HEK293 (cell line): ENCODE data around the gene CCNK.

Experiments used
- CTCF ChIA-PET: fragments of 350-600 bp; formaldehyde crosslinking; extraction: SDS; loops from one replicate; lab custom pipeline; 2021; ENCODE audit warnings: antibody characterized with exemption; lab: Yijun Ruan, JAX
- POLR2A ChIA-PET: fragments of 300-600 bp; formaldehyde crosslinking; extraction: SDS; loops from one replicate; lab custom pipeline; 2020; ENCODE audit warnings: antibody characterized with exemption, inconsistent platforms; lab: Yijun Ruan, JAX
- H3K27ac ChIP-seq: fragments of 200-500 bp; sonication (Bioruptor generic); 2 replicates; pipeline ENCODE4 v1.5.1; 2014; ENCODE audit warnings: low read depth, low read length, control low read depth, inconsistent platforms; ENCODE audit errors: extremely low read depth
- H3K36me3 ChIP-seq, 2 experiments: fragments of 200-500 bp in 1 of 2; sonication (Bioruptor generic) in 1 of 2; 1 replicate in 1 of 2; 2 replicates in 1 of 2; pipeline ENCODE4 v1.5.1; 2014 to 2017; ENCODE audit warnings: inconsistent platforms in 2 of 2, low read length in 2 of 2; ENCODE audit not compliant: control insufficient read depth in 2 of 2, insufficient read depth in 1 of 2
- H3K4me1 ChIP-seq: fragments of 200-500 bp; sonication (Bioruptor generic); 2 replicates; pipeline ENCODE4 v1.5.1; 2014; ENCODE audit warnings: mild to moderate bottlenecking, low read length, inconsistent platforms; ENCODE audit not compliant: control insufficient read depth, insufficient read depth
- H3K4me3 ChIP-seq: 2 replicates; pipeline ENCODE4 v1.5.1; 2011; ENCODE audit warnings: low read depth, mild to moderate bottlenecking, control low read depth, low read length, moderate library complexity
- H3K9me3 ChIP-seq: fragments of 200-500 bp; sonication (Bioruptor generic); 2 replicates; pipeline ENCODE4 v1.5.1; 2014; ENCODE audit warnings: low read depth, low read length, inconsistent platforms; ENCODE audit not compliant: control insufficient read depth, insufficient read depth
- BCL11A ChIP-seq: fragments of 450-650 bp; formaldehyde crosslinking; IDR thresholded peaks from 2 replicates; pipeline ENCODE4 v1.5.1; 2016; ENCODE audit warnings: low read depth, missing biosample characterization, missing genetic modification characterization
- MYNN ChIP-seq: fragments of 450-650 bp; formaldehyde crosslinking; IDR thresholded peaks from 2 replicates; pipeline ENCODE4 v1.5.1; 2016; ENCODE audit warnings: missing biosample characterization, missing genetic modification characterization, borderline replicate concordance
- PRDM1 ChIP-seq: fragments of 450-650 bp; formaldehyde crosslinking; IDR thresholded peaks from 2 replicates; pipeline ENCODE4; 2016; ENCODE audit warnings: missing biosample characterization, missing genetic modification characterization
- SP2 ChIP-seq: fragments of 450-650 bp; formaldehyde crosslinking; IDR thresholded peaks from 2 replicates; pipeline ENCODE4 v1.5.1; 2016; ENCODE audit warnings: missing biosample characterization, missing genetic modification characterization
- SP3 ChIP-seq: fragments of 450-650 bp; formaldehyde crosslinking; IDR thresholded peaks from 2 replicates; pipeline ENCODE4 v1.5.1; 2016; ENCODE audit warnings: missing biosample characterization, missing genetic modification characterization
- ZNF10 ChIP-seq: fragments of 450-650 bp; formaldehyde crosslinking; IDR thresholded peaks from 2 replicates; pipeline ENCODE4 v1.5.1; 2017; ENCODE audit warnings: missing biosample characterization, missing genetic modification characterization
- ZNF19 ChIP-seq: fragments of 450-650 bp; formaldehyde crosslinking; IDR thresholded peaks from 2 replicates; pipeline ENCODE4; 2016; ENCODE audit warnings: missing biosample characterization, missing genetic modification characterization, low read depth
- ZNF335 ChIP-seq: fragments of 450-650 bp; formaldehyde crosslinking; conservative IDR thresholded peaks from 2 replicates; pipeline ENCODE4 v1.5.1; 2016; ENCODE audit warnings: missing biosample characterization, missing genetic modification characterization
- ZNF514 ChIP-seq: fragments of 450-650 bp; formaldehyde crosslinking; IDR thresholded peaks from 2 replicates; pipeline ENCODE4 v1.5.1; 2016; ENCODE audit warnings: missing biosample characterization, missing genetic modification characterization
- ZNF521 ChIP-seq: fragments of 450-650 bp; formaldehyde crosslinking; IDR thresholded peaks from 2 replicates; pipeline ENCODE4 v1.5.1; 2017; ENCODE audit warnings: missing biosample characterization, mild to moderate bottlenecking, missing genetic modification characterization
- ZNF555 ChIP-seq: fragments of 450-650 bp; formaldehyde crosslinking; conservative IDR thresholded peaks from 2 replicates; pipeline ENCODE4 v1.5.1; 2017; ENCODE audit warnings: missing biosample characterization, mild to moderate bottlenecking, missing genetic modification characterization, inconsistent platforms
- ZNF560 ChIP-seq: fragments of 450-650 bp; formaldehyde crosslinking; IDR thresholded peaks from 2 replicates; pipeline ENCODE4 v1.5.1; 2017; ENCODE audit warnings: missing biosample characterization, missing genetic modification characterization, borderline replicate concordance
- ZNF664 ChIP-seq: fragments of 450-650 bp; formaldehyde crosslinking; IDR thresholded peaks from 2 replicates; pipeline ENCODE4 v1.5.1; 2016; ENCODE audit warnings: missing biosample characterization, missing genetic modification characterization
- ZNF707 ChIP-seq: fragments of 450-650 bp; formaldehyde crosslinking; IDR thresholded peaks from 2 replicates; pipeline ENCODE4 v1.5.1; 2016; ENCODE audit warnings: missing biosample characterization, missing genetic modification characterization
- ZSCAN16 ChIP-seq: fragments of 450-650 bp; formaldehyde crosslinking; IDR thresholded peaks from 2 replicates; pipeline ENCODE4 v1.5.1; 2016; ENCODE audit warnings: missing biosample characterization, missing genetic modification characterization
- TF ChIP-seq, protein P1 (sequence below): fragments of 450-650 bp; IDR thresholded peaks from 2 replicates; pipeline ENCODE4 v1.5.1; 2018; ENCODE audit warnings: missing biosample characterization, mild to moderate bottlenecking, missing genetic modification characterization
- TF ChIP-seq, protein P2 (sequence below): fragments of 450-650 bp; formaldehyde crosslinking; IDR thresholded peaks from 2 replicates; pipeline ENCODE4 v1.5.1; 2016; ENCODE audit warnings: missing biosample characterization, missing genetic modification characterization
- TF ChIP-seq, protein P3 (sequence below): fragments of 450-650 bp; formaldehyde crosslinking; IDR thresholded peaks from 2 replicates; pipeline ENCODE4 v1.5.1; 2016; ENCODE audit warnings: missing biosample characterization, missing genetic modification characterization
- TF ChIP-seq, protein P4 (sequence below): fragments of 450-650 bp; formaldehyde crosslinking; IDR thresholded peaks from 2 replicates; pipeline ENCODE4 v1.5.1; 2017; ENCODE audit warnings: missing biosample characterization, mild to moderate bottlenecking, missing genetic modification characterization, moderate library complexity
- TF ChIP-seq, protein P5 (sequence below): fragments of 450-650 bp; formaldehyde crosslinking; IDR thresholded peaks from 2 replicates; pipeline ENCODE4 v1.5.1; 2016; ENCODE audit warnings: missing biosample characterization, missing genetic modification characterization
- TF ChIP-seq, protein P6 (sequence below): fragments of 450-650 bp; formaldehyde crosslinking; IDR thresholded peaks from 2 replicates; pipeline ENCODE4 v1.5.1; 2017; ENCODE audit warnings: missing biosample characterization, missing genetic modification characterization

The CCNK gene

DNA sequence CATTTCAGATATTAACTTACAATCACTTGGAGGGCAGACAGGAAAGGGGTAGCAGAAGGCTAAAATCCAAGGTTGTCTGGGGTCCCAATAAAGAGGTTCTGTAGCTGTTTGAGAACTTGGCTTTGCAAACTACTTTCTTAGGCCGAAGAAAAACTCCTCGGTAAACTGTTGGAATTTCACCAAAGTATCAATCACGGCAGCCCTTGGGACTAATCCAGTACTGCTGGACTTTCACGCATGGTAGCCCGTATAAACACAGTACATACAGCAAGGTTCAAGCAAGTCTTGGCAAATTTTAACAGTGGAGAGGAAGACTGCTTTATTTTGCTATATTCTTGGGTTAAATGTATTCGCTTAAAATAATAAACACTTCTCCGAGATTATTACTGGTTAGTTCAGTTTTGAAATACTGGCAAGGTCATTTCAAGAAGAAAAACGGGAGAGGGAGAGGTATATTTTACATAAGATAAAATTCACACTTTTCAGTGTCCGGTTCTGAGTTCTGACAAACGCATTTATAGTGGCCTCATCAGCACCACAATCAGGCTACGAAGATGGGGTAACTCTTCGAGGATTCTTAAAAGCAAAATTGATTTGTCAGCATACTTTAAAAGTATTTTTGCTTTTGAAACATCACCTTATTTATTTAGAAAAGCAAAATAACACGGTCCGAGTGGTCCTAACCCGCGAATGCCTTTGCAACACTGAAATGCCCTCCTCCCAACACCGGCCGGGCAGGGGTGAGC, 1.9 kb upstream of the CCNK start:
- POLR2A ChIA-PET = interaction anchor here (1.5 kb wide), 1 partner anchor 12 kb away, joined by 3 read pairs; no protein-coding TSS in a partner anchor
- H3K4me3 ChIP-seq = peak overlapping the region; percentile 96
- peak overlapping the region; percentile 88; the same call in 1 of the 2 replicates for H3K27ac ChIP-seq
- H3K4me1 ChIP-seq = peaks cover 21% of the 10 kb centered on the region
- CTCF ChIA-PET = no interaction called here
- H3K36me3 ChIP-seq = no peaks in the 10 kb centered on the region
- no peaks in the 10 kb centered on the region for H3K9me3 ChIP-seq
- TF ChIP-seq MYNN (tag by site-specific recombination) (no peak), ZNF560 (tag by site-specific recombination) (no peak), ZNF707 (tag by site-specific recombination) (no peak), ZNF335 (tag by site-specific recombination) (no peak), ZNF521 (no peak), ZNF10 (tag by site-specific recombination) (no peak), ZNF514 (tag by site-specific recombination) (no peak), PRDM1 (tag by site-specific recombination) (0 out of 2 replicates have a peak, but pooled peaks have one; percentile 0)
- TF ChIP-seq, protein P1, sequence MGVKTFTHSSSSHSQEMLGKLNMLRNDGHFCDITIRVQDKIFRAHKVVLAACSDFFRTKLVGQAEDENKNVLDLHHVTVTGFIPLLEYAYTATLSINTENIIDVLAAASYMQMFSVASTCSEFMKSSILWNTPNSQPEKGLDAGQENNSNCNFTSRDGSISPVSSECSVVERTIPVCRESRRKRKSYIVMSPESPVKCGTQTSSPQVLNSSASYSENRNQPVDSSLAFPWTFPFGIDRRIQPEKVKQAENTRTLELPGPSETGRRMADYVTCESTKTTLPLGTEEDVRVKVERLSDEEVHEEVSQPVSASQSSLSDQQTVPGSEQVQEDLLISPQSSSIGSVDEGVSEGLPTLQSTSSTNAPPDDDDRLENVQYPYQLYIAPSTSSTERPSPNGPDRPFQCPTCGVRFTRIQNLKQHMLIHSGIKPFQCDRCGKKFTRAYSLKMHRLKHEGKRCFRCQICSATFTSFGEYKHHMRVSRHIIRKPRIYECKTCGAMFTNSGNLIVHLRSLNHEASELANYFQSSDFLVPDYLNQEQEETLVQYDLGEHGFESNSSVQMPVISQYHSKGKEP (tag by site-specific recombination) = peak; percentile 45; the same call in 1 of the 2 replicates

DNA sequence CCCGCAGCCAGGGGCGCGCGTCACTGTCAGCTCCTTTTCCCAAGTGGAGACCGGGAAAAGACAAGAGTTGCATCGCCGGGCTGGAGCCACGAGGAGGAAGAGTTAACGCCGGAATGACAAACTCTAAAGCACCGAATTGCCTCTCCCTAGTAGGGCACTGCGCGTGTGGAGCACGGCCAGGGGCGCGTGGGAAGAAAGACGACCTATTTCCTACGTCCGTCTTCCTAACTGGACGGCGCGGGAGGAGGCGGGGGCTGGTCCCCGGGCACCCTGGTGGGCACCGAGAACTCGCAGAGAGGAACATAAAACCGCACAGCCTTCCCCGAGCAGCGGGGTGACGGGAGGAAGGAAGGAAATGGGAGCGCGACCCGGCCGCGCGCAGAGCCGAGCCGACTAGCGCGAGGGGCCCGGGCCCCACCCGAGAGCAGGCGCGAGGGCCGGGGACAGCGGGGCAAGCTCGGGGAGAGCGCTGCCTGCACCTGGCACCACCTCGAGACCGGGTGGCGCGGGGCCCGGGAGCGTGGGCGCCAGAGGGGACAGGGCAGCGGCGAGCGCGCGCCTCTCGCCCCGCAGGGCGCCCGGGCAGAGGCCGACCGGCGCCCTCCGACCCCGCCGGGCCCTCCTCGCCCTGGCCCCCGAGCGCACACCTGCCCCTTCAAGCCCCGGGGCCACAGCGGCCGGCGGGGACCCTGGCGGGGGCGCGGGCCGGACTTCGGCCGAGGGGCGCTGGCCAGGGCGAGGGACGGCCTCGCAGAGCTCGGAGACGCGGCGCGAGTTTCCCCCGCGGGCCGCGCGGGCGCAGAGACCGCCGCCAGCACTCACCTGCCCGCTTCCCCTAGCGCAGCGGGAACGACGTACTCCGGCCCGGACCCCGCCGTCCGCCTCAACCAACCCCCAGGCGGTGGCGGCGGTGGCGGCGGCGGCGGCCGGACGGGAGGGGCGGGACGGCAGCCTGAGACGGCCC, 1.0 kb upstream of the CCNK start, which contains the start of gene SETD3:
TSS of gene SETD3 (minus strand) at position 954 of the 964 bp plus-strand sequence. CDS start 15,054 bp downstream, outside the sequence.
- H3K27ac ChIP-seq = peak within 1 kb of the TSS; percentile 88
- peak within 1 kb of the TSS; percentile 96 for H3K4me3 ChIP-seq
- H3K36me3 ChIP-seq = no peaks in the 10 kb centered on the region
- CTCF ChIA-PET = interaction anchor here (0.6 kb wide), 1 partner anchor 394 kb away, joined by 4 read pairs; no protein-coding TSS in a partner anchor
- H3K9me3 ChIP-seq = no peaks in the 10 kb centered on the region
- POLR2A ChIA-PET = interaction anchor here (0.6 to 1.5 kb wide), 18 partner anchors 10 to 491 kb away, joined by 3 to 12 read pairs (median 3); partner anchors contain the start of gene CCDC85C
- peaks cover 15% of the 10 kb centered on the region for H3K4me1 ChIP-seq
- TF ChIP-seq ZNF335 (tag by site-specific recombination) (peak; percentile 70; the same call in 1 of the 2 replicates), ZNF555 (tag by site-specific recombination) (no peak), ZSCAN16 (no peak), BCL11A (no peak), SP3 (tag by site-specific recombination) (no peak), ZNF664 (tag by site-specific recombination) (no peak), ZNF10 (tag by site-specific recombination) (no peak), ZNF19 (tag by site-specific recombination) (no peak), SP2 (tag by site-specific recombination) (peak; percentile 51)
- TF ChIP-seq, protein P2, sequence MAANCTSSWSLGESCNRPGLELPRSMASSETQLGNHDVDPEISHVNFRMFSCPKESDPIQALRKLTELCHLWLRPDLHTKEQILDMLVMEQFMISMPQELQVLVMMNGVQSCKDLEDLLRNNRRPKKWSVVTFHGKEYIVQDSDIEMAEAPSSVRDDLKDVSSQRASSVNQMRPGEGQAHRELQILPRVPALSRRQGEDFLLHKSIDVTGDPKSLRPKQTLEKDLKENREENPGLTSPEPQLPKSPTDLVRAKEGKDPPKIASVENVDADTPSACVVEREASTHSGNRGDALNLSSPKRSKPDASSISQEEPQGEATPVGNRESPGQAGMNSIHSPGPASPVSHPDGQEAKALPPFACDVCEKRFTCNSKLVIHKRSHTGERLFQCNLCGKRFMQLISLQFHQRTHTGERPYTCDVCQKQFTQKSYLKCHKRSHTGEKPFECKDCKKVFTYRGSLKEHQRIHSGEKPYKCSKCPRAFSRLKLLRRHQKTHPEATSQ (tag by site-specific recombination) = no peak
- TF ChIP-seq, protein P3, sequence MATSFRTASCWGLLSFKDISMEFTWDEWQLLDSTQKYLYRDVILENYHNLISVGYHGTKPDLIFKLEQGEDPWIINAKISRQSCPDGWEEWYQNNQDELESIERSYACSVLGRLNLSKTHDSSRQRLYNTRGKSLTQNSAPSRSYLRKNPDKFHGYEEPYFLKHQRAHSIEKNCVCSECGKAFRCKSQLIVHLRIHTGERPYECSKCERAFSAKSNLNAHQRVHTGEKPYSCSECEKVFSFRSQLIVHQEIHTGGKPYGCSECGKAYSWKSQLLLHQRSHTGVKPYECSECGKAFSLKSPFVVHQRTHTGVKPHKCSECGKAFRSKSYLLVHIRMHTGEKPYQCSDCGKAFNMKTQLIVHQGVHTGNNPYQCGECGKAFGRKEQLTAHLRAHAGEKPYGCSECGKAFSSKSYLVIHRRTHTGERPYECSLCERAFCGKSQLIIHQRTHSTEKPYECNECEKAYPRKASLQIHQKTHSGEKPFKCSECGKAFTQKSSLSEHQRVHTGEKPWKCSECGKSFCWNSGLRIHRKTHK (tag by site-specific recombination) = no peak
- TF ChIP-seq, protein P4, sequence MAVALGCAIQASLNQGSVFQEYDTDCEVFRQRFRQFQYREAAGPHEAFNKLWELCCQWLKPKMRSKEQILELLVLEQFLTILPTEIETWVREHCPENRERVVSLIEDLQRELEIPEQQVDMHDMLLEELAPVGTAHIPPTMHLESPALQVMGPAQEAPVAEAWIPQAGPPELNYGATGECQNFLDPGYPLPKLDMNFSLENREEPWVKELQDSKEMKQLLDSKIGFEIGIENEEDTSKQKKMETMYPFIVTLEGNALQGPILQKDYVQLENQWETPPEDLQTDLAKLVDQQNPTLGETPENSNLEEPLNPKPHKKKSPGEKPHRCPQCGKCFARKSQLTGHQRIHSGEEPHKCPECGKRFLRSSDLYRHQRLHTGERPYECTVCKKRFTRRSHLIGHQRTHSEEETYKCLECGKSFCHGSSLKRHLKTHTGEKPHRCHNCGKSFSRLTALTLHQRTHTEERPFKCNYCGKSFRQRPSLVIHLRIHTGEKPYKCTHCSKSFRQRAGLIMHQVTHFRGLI (tag by site-specific recombination) = no peak
- TF ChIP-seq, protein P5, sequence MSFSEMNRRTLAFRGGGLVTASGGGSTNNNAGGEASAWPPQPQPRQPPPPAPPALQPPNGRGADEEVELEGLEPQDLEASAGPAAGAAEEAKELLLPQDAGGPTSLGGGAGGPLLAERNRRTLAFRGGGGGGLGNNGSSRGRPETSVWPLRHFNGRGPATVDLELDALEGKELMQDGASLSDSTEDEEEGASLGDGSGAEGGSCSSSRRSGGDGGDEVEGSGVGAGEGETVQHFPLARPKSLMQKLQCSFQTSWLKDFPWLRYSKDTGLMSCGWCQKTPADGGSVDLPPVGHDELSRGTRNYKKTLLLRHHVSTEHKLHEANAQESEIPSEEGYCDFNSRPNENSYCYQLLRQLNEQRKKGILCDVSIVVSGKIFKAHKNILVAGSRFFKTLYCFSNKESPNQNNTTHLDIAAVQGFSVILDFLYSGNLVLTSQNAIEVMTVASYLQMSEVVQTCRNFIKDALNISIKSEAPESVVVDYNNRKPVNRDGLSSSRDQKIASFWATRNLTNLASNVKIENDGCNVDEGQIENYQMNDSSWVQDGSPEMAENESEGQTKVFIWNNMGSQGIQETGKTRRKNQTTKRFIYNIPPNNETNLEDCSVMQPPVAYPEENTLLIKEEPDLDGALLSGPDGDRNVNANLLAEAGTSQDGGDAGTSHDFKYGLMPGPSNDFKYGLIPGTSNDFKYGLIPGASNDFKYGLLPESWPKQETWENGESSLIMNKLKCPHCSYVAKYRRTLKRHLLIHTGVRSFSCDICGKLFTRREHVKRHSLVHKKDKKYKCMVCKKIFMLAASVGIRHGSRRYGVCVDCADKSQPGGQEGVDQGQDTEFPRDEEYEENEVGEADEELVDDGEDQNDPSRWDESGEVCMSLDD (tag by site-specific recombination) = no peak; the same call in 1 of the 2 replicates
- TF ChIP-seq, protein P6, sequence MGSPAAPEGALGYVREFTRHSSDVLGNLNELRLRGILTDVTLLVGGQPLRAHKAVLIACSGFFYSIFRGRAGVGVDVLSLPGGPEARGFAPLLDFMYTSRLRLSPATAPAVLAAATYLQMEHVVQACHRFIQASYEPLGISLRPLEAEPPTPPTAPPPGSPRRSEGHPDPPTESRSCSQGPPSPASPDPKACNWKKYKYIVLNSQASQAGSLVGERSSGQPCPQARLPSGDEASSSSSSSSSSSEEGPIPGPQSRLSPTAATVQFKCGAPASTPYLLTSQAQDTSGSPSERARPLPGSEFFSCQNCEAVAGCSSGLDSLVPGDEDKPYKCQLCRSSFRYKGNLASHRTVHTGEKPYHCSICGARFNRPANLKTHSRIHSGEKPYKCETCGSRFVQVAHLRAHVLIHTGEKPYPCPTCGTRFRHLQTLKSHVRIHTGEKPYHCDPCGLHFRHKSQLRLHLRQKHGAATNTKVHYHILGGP = no peak
